ENCODE measurements around the gene KIRREL2. TPM values are rescaled to one million over a fixed set of nuclear protein-coding genes. Genes with fewer than 3 reads are reported as not detected.

The KIRREL2 gene
- total RNA-seq, 1 donor from 2014 or later: 3.5 TPM

DNA sequence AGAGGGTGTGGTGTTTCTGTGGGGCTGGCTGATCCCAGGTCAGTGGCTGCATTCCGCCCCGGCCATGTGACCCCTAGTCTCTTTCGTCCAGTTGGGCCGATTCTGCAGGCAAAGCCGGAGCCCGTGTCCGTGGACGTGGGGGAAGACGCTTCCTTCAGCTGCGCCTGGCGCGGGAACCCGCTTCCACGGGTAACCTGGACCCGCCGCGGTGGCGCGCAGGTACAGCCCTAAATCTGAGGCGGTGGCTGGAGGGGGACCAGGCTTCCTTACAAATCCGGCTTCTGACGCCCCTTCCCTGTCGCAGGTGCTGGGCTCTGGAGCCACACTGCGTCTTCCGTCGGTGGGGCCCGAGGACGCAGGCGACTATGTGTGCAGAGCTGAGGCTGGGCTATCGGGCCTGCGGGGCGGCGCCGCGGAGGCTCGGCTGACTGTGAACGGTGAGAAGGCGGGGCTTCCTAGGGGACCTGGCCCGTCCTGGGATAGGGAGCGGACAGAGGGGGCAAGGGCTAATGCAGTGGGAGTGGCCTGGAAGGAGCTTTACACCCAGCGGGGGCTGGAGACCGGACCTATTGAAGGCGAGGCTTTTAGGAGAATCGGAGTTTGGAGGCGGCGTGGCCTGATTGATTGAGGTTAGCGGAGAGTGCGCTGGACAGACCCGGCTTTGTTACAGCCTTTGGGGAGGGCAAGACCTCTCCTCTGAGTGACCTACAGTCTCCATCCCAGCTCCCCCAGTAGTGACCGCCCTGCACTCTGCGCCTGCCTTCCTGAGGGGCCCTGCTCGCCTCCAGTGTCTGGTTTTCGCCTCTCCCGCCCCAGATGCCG, 4.3 kb downstream of the KIRREL2 start:
- Mint-ChIP-seq H3K4me1 (ENCODE audit: unreplicated experiment) (peaks cover 6% of the 10 kb centered on the region), H3K4me3 (peak overlapping the region; percentile 81), H3K9me3 (no peaks in the 10 kb centered on the region), H3K27ac (no peak overlapping the region), H3K36me3 (no peaks in the 10 kb centered on the region), H3K27me3 (peaks cover 64% of the 10 kb centered on the region)
- TF ChIP-seq, protein P1, sequence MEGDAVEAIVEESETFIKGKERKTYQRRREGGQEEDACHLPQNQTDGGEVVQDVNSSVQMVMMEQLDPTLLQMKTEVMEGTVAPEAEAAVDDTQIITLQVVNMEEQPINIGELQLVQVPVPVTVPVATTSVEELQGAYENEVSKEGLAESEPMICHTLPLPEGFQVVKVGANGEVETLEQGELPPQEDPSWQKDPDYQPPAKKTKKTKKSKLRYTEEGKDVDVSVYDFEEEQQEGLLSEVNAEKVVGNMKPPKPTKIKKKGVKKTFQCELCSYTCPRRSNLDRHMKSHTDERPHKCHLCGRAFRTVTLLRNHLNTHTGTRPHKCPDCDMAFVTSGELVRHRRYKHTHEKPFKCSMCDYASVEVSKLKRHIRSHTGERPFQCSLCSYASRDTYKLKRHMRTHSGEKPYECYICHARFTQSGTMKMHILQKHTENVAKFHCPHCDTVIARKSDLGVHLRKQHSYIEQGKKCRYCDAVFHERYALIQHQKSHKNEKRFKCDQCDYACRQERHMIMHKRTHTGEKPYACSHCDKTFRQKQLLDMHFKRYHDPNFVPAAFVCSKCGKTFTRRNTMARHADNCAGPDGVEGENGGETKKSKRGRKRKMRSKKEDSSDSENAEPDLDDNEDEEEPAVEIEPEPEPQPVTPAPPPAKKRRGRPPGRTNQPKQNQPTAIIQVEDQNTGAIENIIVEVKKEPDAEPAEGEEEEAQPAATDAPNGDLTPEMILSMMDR (conservative IDR thresholded peaks at IDR 0.05): no peak
- no peak for DNase-seq (ENCODE audit: extremely low spot score, unreplicated experiment)

DNA sequence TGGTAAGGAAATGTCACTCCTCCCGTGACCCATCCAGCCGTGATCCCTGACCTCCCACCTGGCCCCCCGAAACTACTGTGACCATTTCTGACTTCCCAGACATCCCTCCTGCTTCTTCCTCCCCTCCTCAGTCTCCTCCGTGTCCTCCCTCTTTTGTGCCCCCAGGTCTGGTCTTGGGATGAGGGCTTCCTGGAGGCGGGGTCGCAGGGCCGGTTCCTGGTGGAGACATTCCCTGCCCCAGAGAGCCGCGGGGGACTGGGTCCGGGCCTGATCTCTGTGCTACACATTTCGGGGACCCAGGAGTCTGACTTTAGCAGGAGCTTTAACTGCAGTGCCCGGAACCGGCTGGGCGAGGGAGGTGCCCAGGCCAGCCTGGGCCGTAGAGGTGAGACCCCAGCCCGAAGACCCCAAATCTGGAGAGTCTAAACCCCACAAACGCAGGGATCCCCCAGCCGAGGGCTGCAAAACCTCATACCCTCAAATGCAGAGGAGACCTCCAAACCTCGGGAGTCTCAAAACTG, 5.0 kb downstream of the KIRREL2 start:
- Mint-ChIP-seq H3K27ac (no peak overlapping the region), H3K36me3 (no peaks in the 10 kb centered on the region), H3K9me3 (no peaks in the 10 kb centered on the region), H3K4me1 (ENCODE audit: unreplicated experiment) (peaks cover 6% of the 10 kb centered on the region), H3K27me3 (peaks cover 67% of the 10 kb centered on the region), H3K4me3 (peak overlapping the region; percentile 81)
- DNase-seq (ENCODE audit: extremely low spot score, unreplicated experiment): no peak
- TF ChIP-seq, protein P1 (conservative IDR thresholded peaks at IDR 0.05): no peak

DNA sequence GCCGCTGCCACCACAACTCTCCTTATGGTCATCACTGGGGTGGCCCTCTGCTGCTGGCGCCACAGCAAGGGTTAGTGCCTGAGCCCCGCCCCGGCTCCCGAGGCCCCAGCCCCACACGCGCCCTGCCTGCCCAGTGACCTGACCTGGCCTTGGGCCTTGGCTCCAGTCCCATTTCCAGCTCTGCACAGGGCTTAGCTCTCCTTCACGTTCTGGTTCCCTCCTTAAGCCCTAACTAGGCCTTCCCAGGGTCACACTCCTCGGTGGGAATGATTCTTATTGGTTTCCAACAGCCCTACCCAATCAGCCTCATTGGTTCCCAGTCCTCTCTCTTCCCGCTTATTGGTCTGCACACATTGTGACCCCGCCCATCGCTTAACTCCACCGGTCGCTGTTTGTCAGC, 5.8 kb downstream of the KIRREL2 start:
- Mint-ChIP-seq H3K27me3 (peaks cover 63% of the 10 kb centered on the region), H3K9me3 (no peaks in the 10 kb centered on the region), H3K27ac (no peak overlapping the region), H3K36me3 (no peaks in the 10 kb centered on the region), H3K4me3 (no peak overlapping the region), H3K4me1 (ENCODE audit: unreplicated experiment) (peaks cover 6% of the 10 kb centered on the region)
- TF ChIP-seq, protein P1 (conservative IDR thresholded peaks at IDR 0.05): no peak
- DNase-seq (ENCODE audit: extremely low spot score, unreplicated experiment): no peak

DNA sequence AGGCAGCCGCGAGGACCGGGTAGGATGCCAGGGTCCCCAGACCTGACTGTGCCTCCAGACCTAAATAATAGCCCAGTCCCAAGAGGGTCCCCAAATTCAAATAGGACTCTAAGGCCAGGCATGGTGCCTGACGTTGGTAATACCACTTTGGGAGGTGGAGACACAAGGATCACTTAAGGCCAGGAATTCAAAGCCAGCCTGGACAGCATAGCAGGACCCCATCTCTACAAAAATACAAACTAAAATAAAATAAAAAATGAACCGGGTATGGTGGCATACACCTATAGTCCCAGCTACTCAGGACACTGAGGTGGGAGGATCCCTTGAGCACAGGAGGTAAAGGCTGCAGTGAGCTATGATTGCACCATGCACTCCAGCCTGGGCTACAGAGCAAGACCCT, 6.3 kb downstream of the KIRREL2 start:
- peaks cover 61% of the 10 kb centered on the region for H3K27me3 Mint-ChIP-seq
- H3K4me3 Mint-ChIP-seq: no peak overlapping the region
- no peak for DNase-seq (ENCODE audit: extremely low spot score, unreplicated experiment)
- TF ChIP-seq, protein P1 (conservative IDR thresholded peaks at IDR 0.05): no peak
- H3K27ac Mint-ChIP-seq: no peak overlapping the region
- H3K9me3 Mint-ChIP-seq: no peaks in the 10 kb centered on the region
- peaks cover 11% of the 10 kb centered on the region for H3K4me1 Mint-ChIP-seq (ENCODE audit: unreplicated experiment)
- H3K36me3 Mint-ChIP-seq: no peaks in the 10 kb centered on the region

DNA sequence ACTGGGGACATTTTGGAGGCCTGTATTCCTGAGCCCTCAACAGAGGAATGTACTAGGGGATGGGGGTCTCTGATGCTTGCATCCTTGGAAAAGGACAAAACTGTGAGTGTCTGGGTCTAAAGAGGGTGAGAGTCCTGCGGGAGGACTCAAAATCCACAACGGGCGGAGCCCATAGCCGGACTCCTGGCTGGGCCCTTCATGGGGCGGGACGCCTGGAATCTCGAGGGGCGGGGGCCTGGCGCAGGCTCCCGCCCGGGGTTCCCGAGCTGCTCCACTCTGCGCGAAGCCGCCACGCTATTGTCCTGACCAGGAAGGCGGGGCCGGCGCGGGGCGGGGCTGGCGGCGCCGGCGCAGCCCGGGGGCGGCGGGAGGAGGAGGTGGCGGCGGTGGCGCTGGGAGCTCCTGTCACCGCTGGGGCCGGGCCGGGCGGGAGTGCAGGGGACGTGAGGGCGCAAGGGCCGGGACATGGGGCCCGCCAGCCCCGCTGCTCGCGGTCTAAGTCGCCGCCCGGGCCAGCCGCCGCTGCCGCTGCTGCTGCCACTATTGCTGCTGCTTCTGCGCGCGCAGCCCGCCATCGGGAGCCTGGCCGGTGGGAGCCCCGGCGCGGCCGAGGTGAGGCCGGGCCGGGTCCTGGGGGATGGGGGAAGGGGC, 11.6 kb downstream of the KIRREL2 start, which contains the start of gene APLP1:
Gene APLP1, plus strand, starts transcription at position 403 of the 651 bp plus-strand sequence. Its CDS starts 63 bp downstream, at position 466.
- Mint-ChIP-seq H3K27ac (peak within 1 kb of the TSS; percentile 21), H3K27me3 (peaks cover 23% of the 10 kb centered on the region), H3K4me1 (ENCODE audit: unreplicated experiment) (peaks cover 18% of the 10 kb centered on the region), H3K9me3 (no peaks in the 10 kb centered on the region), H3K4me3 (peak within 1 kb of the TSS; percentile 88), H3K36me3 (no peaks in the 10 kb centered on the region)
- peak; percentile 80 for DNase-seq (ENCODE audit: extremely low spot score, unreplicated experiment)
- TF ChIP-seq, protein P1 (conservative IDR thresholded peaks at IDR 0.05): no peak

Data from type B pancreatic cell (in vitro differentiated cells).